Muscle layer of colon (tissue), 2 donors: ENCODE data around the gene TAF9.
"Not testable (repeated sequence)": the region's sequence is repeated elsewhere in the genome, so short reads cannot be mapped to it uniquely, and the experiment has no call there.

Experiments
- H3K27ac ChIP-seq: one replicate; pipeline ENCODE4 v1.7.0; 2013; ENCODE audit warnings: low read depth, mild to moderate bottlenecking, low read length, moderate library complexity
- H3K27me3 ChIP-seq, 2 donors: one replicate each; pipeline ENCODE4 v1.7.0; 2013; ENCODE audit warnings: low read length in 2 of 2, mild to moderate bottlenecking in 2 of 2; ENCODE audit not compliant: insufficient read depth in 2 of 2, control insufficient read depth in 1 of 2
- H3K36me3 ChIP-seq: one replicate; pipeline ENCODE4 v1.7.0; 2013; ENCODE audit warnings: mild to moderate bottlenecking, low read length; ENCODE audit not compliant: insufficient read depth
- H3K4me1 ChIP-seq: one replicate; pipeline ENCODE4 v1.7.0; 2013; ENCODE audit warnings: mild to moderate bottlenecking, low read length; ENCODE audit not compliant: insufficient read depth
- H3K4me3 ChIP-seq, 2 donors: one replicate each; pipeline ENCODE4 v1.7.0; 2013; ENCODE audit warnings: low read length in 2 of 2, low read depth in 1 of 2, mild to moderate bottlenecking in 1 of 2, moderate library complexity in 1 of 2
- H3K9ac ChIP-seq: one replicate; pipeline ENCODE4 v1.7.0; 2013; ENCODE audit warnings: low read length
- H3K9me3 ChIP-seq: one replicate; pipeline ENCODE4 v1.7.0; 2013; ENCODE audit warnings: mild to moderate bottlenecking, low read length
- donor health status: abdominal sarcoma.
- donor health status: Adenocarcinoma of cecum.

Gene TAF9

DNA sequence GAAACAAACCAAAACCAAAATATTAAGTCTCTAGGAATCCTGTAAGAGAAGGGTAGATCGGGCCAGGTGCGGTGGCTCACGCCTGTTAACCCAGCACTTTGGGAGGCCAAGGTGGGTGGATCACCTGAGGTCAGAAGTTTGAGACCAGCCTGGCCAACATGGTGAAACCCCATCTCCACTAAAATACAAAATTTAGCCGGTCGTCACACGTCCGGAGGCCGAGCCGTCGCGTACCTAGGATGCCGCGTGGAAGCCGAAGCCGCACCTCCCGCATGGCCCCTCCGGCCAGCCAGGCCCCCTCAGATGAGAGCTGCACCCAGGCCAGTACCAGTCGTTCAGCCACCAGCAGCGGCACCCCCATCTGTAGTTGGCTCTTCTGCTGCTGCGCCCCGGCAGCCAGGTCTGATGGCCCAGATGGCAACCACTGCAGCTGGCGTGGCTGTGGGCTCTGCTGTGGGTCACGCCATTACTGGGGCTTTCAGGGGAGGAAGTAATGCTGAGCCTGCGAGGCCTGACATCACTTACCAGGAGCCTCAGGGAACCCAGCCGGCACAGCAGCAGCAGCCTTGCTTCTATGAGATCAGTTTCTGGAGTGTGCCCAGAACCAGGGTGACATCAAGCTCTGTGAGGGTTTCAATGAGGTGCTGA, 35.5 kb downstream of the TAF9 start:
- not testable (repeated sequence) for H3K36me3 ChIP-seq, H3K9ac ChIP-seq, H3K27ac ChIP-seq, H3K4me3 ChIP-seq, H3K4me1 ChIP-seq, H3K9me3 ChIP-seq, H3K27me3 ChIP-seq

DNA sequence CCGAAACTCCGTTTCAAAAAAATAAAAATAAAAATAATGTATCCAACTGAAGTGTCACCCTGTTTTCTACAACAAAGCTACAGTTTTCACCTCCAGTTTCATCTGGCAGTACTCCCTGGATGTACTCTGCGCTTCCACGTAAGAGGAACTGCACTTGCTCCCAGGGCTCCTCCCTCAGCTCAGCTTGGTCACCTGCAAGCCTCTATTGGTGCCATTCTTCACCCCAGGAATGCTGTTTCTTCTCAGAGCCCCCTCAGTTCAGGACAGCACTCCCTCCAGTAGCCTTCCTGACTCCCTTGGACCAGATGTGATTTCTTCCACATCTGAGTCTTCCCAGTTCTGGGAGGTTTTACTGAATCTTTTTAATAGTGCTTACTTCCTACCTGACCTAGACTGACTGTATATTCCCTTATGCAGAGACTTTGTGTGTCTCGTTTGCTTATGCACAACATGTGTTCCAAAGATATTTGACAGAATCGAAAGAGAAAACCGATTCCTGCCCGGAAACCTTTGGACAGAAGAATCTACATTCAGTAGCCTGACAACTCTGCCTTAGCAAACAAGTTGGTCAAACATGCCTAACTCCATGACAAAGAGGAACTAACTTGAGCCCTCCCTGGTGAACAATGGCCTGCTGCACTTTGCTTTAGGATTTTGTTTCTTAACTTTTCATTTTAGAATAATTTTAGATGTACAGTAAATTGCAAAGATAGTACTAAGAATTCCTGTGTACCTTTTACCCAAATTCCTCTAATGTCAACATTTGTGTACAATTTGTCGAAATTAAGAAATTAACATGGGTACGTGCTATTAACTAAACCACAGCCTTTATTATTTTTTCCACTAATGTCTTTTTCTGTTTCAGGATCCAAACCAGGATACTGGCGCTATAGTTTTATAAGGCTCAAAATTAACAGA, 37.5 kb downstream of the TAF9 start:
- H3K9me3 ChIP-seq = no peaks in the 10 kb centered on the region
- H3K36me3 ChIP-seq = no peaks in the 10 kb centered on the region
- H3K9ac ChIP-seq = peak overlapping the region; percentile 28
- H3K27ac ChIP-seq = peak overlapping the region; percentile 70
- H3K4me3 ChIP-seq = peak overlapping the region; percentile 67 to 83
- H3K27me3 ChIP-seq = no peaks in the 10 kb centered on the region
- H3K4me1 ChIP-seq = peaks cover 8% of the 10 kb centered on the region

DNA sequence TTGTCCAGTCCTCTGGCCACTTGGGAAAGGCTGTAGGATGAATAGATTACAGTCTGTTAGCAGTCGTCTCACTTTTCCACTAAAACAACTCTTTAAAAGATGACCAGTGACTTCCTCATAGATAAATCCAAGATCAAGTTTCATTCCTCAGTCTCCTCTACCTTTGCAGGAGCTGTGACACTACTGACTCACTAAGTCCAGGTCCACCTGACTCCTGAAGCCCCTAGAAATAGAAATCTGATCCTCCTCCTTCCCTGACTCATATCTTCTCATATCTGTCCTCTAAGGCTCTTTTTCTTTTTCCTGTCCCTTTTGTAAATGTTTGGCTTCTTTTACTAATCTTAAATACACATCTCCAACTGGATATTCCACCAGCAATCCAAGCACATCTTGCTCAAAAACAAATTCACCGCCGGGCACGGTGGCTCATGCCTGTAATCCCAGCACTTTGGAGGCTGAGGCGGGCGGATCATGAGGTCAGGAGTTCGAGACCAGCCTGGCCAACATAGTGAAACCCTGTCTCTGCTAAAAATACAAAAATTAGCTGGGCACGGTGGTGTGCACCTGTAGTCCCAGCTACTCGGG, 39.3 kb downstream of the TAF9 start:
- Histone ChIP-seq H3K27ac (no peak overlapping the region), H3K4me3 (no peak overlapping the region), H3K9me3 (no peaks in the 10 kb centered on the region), H3K9ac (no peak overlapping the region), H3K36me3 (no peaks in the 10 kb centered on the region), H3K27me3 (no peaks in the 10 kb centered on the region), H3K4me1 (peaks cover 8% of the 10 kb centered on the region)

DNA sequence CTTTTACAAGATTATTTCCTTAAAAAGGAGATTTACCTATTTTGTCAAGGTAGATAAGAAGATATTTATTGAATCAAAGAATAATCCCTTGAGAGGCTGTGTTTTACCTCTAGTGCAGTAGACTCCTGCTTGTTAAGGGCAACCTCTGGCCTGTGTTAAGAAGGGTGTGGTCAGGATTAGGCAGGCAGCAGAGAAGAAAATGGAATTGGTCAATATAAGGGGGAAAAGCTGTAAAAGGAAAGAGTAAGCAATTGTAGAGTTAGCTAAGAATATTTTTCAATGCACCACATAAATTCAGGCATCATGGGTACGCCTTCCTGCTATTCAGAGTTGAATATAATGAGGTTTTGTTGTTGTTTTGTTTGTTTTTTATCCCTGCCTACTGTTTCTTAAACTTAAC, 43.0 kb downstream of the TAF9 start:
- Histone ChIP-seq H3K4me1 (no peaks in the 10 kb centered on the region), H3K27me3 (no peaks in the 10 kb centered on the region), H3K9ac (no peak overlapping the region), H3K9me3 (no peaks in the 10 kb centered on the region), H3K4me3 (no peak overlapping the region), H3K27ac (no peak overlapping the region), H3K36me3 (no peaks in the 10 kb centered on the region)

DNA sequence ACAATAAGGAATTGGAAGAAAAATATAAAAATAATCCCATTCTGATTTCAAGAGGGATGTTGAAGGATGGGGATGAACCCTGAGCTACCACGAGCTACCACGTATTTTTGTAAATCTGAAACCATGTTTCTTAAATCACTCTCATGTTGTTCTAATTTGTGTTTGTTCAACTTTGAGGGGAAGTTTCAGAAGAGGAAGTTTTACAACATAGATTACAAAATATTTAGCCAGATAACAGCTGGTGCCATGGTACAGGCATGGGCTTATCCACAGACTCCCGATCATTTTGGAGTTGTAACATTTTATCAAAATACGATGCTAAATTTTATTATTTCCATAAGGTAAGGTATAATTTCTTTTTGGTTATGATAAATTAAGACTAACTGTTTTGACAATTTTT, 51.9 kb downstream of the TAF9 start:
- no peaks in the 10 kb centered on the region for H3K27me3 ChIP-seq
- no peaks in the 10 kb centered on the region for H3K9me3 ChIP-seq
- peaks cover 5% of the 10 kb centered on the region for H3K36me3 ChIP-seq
- no peak overlapping the region for H3K4me3 ChIP-seq
- no peak overlapping the region for H3K27ac ChIP-seq
- H3K4me1 ChIP-seq = no peaks in the 10 kb centered on the region
- no peak overlapping the region for H3K9ac ChIP-seq

DNA sequence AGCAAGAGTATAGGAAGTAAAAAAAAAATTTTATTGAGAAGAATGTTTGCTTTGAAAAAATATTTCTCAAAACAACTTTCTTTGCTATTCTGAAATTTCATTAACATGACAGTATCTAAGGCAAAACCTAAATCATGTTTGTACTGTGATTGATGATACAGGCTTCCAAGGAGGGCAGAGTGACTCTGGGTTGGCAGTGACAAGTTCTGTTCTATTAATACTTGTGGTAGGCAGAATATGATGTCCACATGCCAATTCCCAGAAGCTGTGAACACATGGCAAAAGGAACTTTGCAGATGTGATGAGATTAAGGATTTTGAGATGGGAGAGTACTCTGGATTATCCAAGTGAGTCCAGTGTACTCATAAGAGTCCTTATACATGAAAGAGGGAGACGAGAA, 53.3 kb downstream of the TAF9 start:
- Histone ChIP-seq H3K9ac (no peak overlapping the region), H3K27me3 (no peaks in the 10 kb centered on the region), H3K27ac (no peak overlapping the region)

More for the DNA sequence above, 53.3 kb downstream of the TAF9 start:
- Histone ChIP-seq H3K4me3 (no peak overlapping the region), H3K9me3 (no peaks in the 10 kb centered on the region), H3K4me1 (no peaks in the 10 kb centered on the region), H3K36me3 (peaks cover 5% of the 10 kb centered on the region)
